Activated T-helper 1 cell treated with anti-CD3 and anti-CD28 coated beads, Interleukin-12 subunit alpha, Interleukin-12 subunit beta, Interleukin-2, Interleukin-4 antibody, amounts not matched to agents 30 ng/mL and 10 ng/mL and 1 ng/mL, durations not matched to agents 14 hours and 24 hours and 36 hours (primary cell): ENCODE measurements around the gene SOX9. TPM values are rescaled to one million over a fixed set of nuclear protein-coding genes. Genes with fewer than 3 reads are reported as not detected.

Experiments
- DNase-seq: peaks from one replicate; pipeline ENCODE4 v3.0.0; 2021; ENCODE audit warnings: low spot score
- H3K27ac Mint-ChIP-seq: one replicate; pipeline ENCODE4 v1.8.0; 2021; ENCODE audit warnings: mild to moderate bottlenecking, mixed read lengths
- H3K27me3 Mint-ChIP-seq: one replicate; pipeline ENCODE4 v1.8.0; 2022; ENCODE audit warnings: mild to moderate bottlenecking, moderate library complexity, mixed read lengths; ENCODE audit not compliant: insufficient read depth
- H3K36me3 Mint-ChIP-seq: one replicate; pipeline ENCODE4 v1.8.0; 2021; ENCODE audit warnings: low read depth, mixed read lengths
- H3K4me1 Mint-ChIP-seq: one replicate; pipeline ENCODE4 v1.8.0; 2021; ENCODE audit warnings: low read depth, mixed read lengths
- H3K4me3 Mint-ChIP-seq: one replicate; pipeline ENCODE4 v1.8.0; 2021; ENCODE audit warnings: mild to moderate bottlenecking, moderate library complexity, mixed read lengths
- H3K9me3 Mint-ChIP-seq: one replicate; pipeline ENCODE4 v1.8.0; 2021; ENCODE audit warnings: mixed read lengths
- intact Hi-C: fragments of 100-400 bp; cut with micrococcal nuclease; formaldehyde crosslinking; loops from one replicate; pipeline ENCODE4 v1.15.1; 2024
- total RNA-seq: library from RNA; stranded (reverse); gene quantifications from 2 replicates; pipeline ENCODE4 v1.2.3, GENCODE V29; 2022

SOX9 gene
- total RNA-seq, 1 donor from 2014 or later = not detected

- no peak overlapping the region for H3K4me3 Mint-ChIP-seq
- no peaks in the 10 kb centered on the region for H3K9me3 Mint-ChIP-seq
- H3K27ac Mint-ChIP-seq = no peak overlapping the region
- DNase-seq = no peak
- no peaks in the 10 kb centered on the region for H3K36me3 Mint-ChIP-seq
- intact Hi-C loops = no loop called here
- H3K4me1 Mint-ChIP-seq = no peaks in the 10 kb centered on the region
- no peaks in the 10 kb centered on the region for H3K27me3 Mint-ChIP-seq
Observed at GRCh38 chr17:72143245-72143644, 22.4 kb downstream of the SOX9 start.

- no peaks in the 10 kb centered on the region for H3K9me3 Mint-ChIP-seq
- no peaks in the 10 kb centered on the region for H3K27me3 Mint-ChIP-seq
- intact Hi-C loops = no loop called here
- H3K27ac Mint-ChIP-seq = no peak overlapping the region
- H3K36me3 Mint-ChIP-seq = no peaks in the 10 kb centered on the region
- H3K4me1 Mint-ChIP-seq = no peaks in the 10 kb centered on the region
- H3K4me3 Mint-ChIP-seq = no peak overlapping the region
- no peak for DNase-seq
Observed at GRCh38 chr17:72144101-72144500, 23.3 kb downstream of the SOX9 start.

GRCh38 chr17:72145562-72145961, 24.7 kb downstream of the SOX9 start:
- intact Hi-C loops = no loop called here
- H3K4me3 Mint-ChIP-seq = no peak overlapping the region
- no peaks in the 10 kb centered on the region for H3K9me3 Mint-ChIP-seq
- H3K36me3 Mint-ChIP-seq = no peaks in the 10 kb centered on the region
- H3K27ac Mint-ChIP-seq = no peak overlapping the region
- no peaks in the 10 kb centered on the region for H3K27me3 Mint-ChIP-seq
- no peak for DNase-seq
- H3K4me1 Mint-ChIP-seq = no peaks in the 10 kb centered on the region

- Mint-ChIP-seq H3K27me3 (no peaks in the 10 kb centered on the region), H3K9me3 (no peaks in the 10 kb centered on the region), H3K27ac (no peak overlapping the region), H3K4me3 (no peak overlapping the region), H3K36me3 (no peaks in the 10 kb centered on the region), H3K4me1 (no peaks in the 10 kb centered on the region)
- DNase-seq = no peak
- intact Hi-C loops = no loop called here
Observed at GRCh38 chr17:72145962-72146361, 25.1 kb downstream of the SOX9 start.

DNA sequence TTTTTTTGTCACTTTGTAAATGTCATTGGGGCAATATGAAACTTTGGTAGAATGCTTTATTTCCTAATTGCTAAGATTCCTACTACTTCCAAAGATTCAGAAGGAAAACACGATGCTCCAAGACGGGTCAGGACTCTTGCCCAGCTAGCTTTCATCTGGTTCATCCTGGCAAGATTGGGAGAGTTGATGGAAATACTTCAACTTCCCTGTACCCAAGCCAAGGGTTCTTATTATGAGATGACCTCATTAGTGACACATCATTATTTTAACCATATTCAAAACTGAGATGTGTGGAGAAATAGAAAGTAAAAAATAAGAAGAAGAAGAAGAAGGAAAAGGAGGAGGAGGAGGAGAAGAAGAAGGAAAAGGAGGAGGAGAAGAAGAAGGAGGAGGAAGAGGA, 25.6 kb downstream of the SOX9 start:
- Mint-ChIP-seq H3K27ac (no peak overlapping the region), H3K27me3 (no peaks in the 10 kb centered on the region), H3K36me3 (no peaks in the 10 kb centered on the region), H3K4me3 (no peak overlapping the region), H3K4me1 (no peaks in the 10 kb centered on the region), H3K9me3 (no peaks in the 10 kb centered on the region)
- intact Hi-C loops = no loop called here
- no peak for DNase-seq

- H3K9me3 Mint-ChIP-seq = no peaks in the 10 kb centered on the region
- no peaks in the 10 kb centered on the region for H3K4me1 Mint-ChIP-seq
- H3K4me3 Mint-ChIP-seq = no peak overlapping the region
- no peak overlapping the region for H3K27ac Mint-ChIP-seq
- H3K36me3 Mint-ChIP-seq = no peaks in the 10 kb centered on the region
- no peaks in the 10 kb centered on the region for H3K27me3 Mint-ChIP-seq
- DNase-seq = no peak
- intact Hi-C loops = no loop called here
Observed at GRCh38 chr17:72150632-72151460, 30.0 kb downstream of the SOX9 start.

DNA sequence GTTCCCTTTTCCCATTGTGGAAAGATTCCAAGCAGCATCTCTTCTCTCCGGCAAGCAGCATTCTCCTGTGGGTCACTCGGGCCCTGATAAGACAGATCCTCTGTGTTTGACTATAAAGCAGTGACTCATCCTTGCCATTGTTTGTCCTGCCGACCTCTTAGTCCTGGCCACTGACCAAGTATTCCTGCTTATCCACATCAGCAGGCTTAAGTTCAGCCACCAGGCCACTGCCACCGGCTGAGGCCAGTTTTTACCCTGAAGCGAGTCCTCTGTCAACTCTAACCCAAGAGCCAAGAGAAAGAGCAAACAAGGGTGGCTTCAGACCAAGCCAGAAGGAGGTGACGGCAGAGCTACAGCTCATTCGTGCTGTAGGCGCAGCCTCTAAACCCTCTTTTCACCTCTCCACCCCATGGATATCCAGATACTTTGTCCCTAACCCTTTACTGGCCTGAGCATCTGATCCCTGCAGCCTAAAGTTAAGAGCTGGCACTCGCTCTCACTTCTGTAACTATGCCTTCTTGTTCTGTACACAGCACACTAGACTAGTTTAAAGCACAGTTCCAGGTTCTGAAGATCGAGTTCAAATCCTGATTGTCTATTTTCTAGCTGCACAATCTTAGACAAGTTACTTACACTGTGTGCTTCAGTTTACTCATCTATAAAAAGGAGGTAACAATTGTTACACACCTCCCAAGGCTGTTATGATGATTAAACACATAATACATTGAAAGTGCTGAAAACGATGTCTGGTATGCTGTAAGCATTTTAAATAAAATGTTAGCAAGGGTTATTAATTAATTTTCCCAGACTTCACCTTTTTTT, 31.0 kb downstream of the SOX9 start:
- H3K4me1 Mint-ChIP-seq = no peaks in the 10 kb centered on the region
- intact Hi-C loops = no loop called here

GRCh38 chr17:72152387-72152929, 31.6 kb downstream of the SOX9 start:
- H3K4me1 Mint-ChIP-seq = no peaks in the 10 kb centered on the region
- H3K27ac Mint-ChIP-seq = no peak overlapping the region
- no peaks in the 10 kb centered on the region for H3K9me3 Mint-ChIP-seq
- H3K4me3 Mint-ChIP-seq = no peak overlapping the region
- H3K27me3 Mint-ChIP-seq = no peaks in the 10 kb centered on the region
- intact Hi-C loops = no loop called here
- no peaks in the 10 kb centered on the region for H3K36me3 Mint-ChIP-seq
- no peak for DNase-seq

More for the DNA sequence above, 31.0 kb downstream of the SOX9 start:
- Mint-ChIP-seq H3K36me3 (no peaks in the 10 kb centered on the region), H3K4me3 (no peak overlapping the region), H3K27me3 (no peaks in the 10 kb centered on the region), H3K27ac (no peak overlapping the region), H3K9me3 (no peaks in the 10 kb centered on the region)
- no peak for DNase-seq

DNA sequence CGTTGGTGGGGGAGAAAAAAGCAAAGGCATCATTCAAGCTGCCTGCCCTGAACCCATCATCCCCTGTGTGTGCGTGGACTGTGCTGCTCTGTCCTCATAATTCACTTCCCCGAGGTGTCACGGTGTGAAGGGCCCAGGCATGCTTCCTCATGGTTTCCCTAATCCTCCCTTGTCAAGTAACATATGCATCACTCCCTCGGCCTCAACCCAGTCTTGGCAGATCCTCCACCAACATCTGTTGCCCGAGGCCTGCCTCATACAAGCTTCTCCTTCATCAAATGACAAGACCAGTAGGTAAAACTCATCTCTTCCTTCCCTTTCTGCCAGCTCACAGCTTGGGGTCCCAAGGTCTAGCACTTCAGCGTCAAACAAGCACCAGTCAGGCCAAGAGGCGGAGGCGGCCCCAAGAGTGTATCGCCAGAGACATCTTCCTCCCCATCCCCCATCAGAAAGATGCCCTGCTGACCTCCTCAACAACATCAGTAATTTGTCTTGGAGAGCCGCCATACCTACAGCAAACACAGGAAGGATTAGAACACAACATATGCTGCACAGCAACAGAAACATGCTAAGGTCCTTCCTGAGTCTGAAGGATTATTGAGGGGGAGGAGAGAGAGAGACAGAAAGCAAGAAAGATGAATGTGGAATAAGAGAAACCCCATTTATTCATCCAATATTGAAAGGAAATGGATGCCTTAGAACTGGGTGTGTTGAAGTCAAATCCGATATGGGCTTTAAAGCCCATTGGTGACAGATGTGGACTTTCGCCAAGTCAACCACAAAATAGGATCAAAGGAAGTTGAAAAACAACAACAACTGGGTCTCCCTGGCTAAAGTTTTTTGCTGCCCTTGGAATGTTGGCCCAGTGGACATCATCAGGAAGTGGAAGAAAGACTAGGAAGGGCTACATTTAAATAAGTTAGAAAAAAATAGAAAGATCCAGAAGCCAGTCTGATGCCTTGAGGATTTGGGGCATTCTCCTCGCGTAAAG, 38.4 kb downstream of the SOX9 start:
- Mint-ChIP-seq H3K36me3 (no peaks in the 10 kb centered on the region), H3K4me1 (no peaks in the 10 kb centered on the region), H3K4me3 (no peak overlapping the region), H3K27me3 (no peaks in the 10 kb centered on the region), H3K27ac (no peak overlapping the region), H3K9me3 (peaks cover 18% of the 10 kb centered on the region)
- no peak for DNase-seq
- intact Hi-C loops = no loop called here

GRCh38 chr17:72162569-72162968, 41.7 kb downstream of the SOX9 start:
- H3K4me1 Mint-ChIP-seq = no peaks in the 10 kb centered on the region
- intact Hi-C loops = no loop called here

DNA sequence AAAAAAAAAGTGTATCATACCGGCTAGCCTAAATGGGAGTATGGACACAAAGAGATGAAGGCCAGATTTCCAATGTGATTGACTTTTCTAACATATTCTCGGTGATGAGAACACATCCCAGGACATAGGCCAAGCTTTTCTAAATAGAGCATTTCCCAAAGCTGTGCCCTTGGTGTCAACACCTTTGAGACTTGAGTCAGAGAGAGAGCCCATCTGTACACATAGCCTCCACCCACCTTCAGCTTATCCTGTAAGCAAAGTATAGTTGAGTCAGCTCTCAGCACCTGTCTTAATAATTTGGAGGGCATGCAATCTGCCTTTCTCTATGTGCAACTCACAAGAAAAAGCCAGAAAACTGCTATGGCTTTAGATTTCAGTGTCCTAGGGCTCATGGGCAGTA, 42.7 kb downstream of the SOX9 start:
- Mint-ChIP-seq H3K27ac (no peak overlapping the region), H3K9me3 (peaks cover 14% of the 10 kb centered on the region), H3K4me3 (no peak overlapping the region), H3K4me1 (no peaks in the 10 kb centered on the region), H3K36me3 (no peaks in the 10 kb centered on the region), H3K27me3 (no peaks in the 10 kb centered on the region)
- DNase-seq = no peak
- intact Hi-C loops = no loop called here

More at GRCh38 chr17:72162569-72162968, 41.7 kb downstream of the SOX9 start:
- no peak overlapping the region for H3K27ac Mint-ChIP-seq
- DNase-seq = no peak
- no peak overlapping the region for H3K4me3 Mint-ChIP-seq
- peaks cover 18% of the 10 kb centered on the region for H3K9me3 Mint-ChIP-seq
- H3K27me3 Mint-ChIP-seq = no peaks in the 10 kb centered on the region
- no peaks in the 10 kb centered on the region for H3K36me3 Mint-ChIP-seq

- no peaks in the 10 kb centered on the region for H3K36me3 Mint-ChIP-seq
- no peak overlapping the region for H3K27ac Mint-ChIP-seq
- no peaks in the 10 kb centered on the region for H3K4me1 Mint-ChIP-seq
- intact Hi-C loops = no loop called here
- H3K9me3 Mint-ChIP-seq = peaks cover 7% of the 10 kb centered on the region
- no peaks in the 10 kb centered on the region for H3K27me3 Mint-ChIP-seq
- no peak overlapping the region for H3K4me3 Mint-ChIP-seq
- DNase-seq = no peak
Observed at GRCh38 chr17:72164158-72164739, 43.4 kb downstream of the SOX9 start.
